GM12864 (cell line): ENCODE measurements around the gene ACACB.

ENCODE experiments used
- DNase-seq: peaks from one replicate; pipeline ENCODE4 v3.0.0-alpha.2; 2011; ENCODE audit warnings: low read depth
- H3K4me3 ChIP-seq: 2 replicates; pipeline ENCODE4 v1.5.1; 2011; ENCODE audit warnings: mild to moderate bottlenecking, low read depth, low read length, control low read depth
- CTCF ChIP-seq: IDR thresholded peaks from 2 replicates; pipeline ENCODE4 v1.5.1; 2011; ENCODE audit warnings: low read depth, mild to moderate bottlenecking, moderate library complexity, low read length, control low read depth, inconsistent platforms; ENCODE audit errors: missing control alignments

ACACB gene

GRCh38 chr12:109115404-109115757, 1.0 kb upstream of the ACACB start:
- H3K4me3 ChIP-seq, result no peak overlapping the region
- DNase-seq, result no peak
- TF ChIP-seq CTCF, result no peak

DNA sequence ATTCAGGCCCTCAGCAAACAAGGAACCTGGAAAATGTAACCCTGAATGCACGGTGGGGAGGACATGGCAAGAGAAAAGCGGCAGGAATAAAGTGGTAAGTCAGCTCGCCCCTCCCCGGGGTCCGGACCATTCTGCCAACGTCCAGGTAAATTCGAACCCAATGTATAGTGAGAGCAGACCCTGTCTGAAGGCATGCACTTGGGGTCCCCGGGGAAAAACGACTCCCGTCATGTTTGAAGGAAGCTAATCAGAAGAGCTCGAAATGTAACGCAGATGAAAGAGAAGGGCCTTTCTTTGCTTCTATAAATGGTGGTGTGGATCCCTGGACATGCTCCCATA, 193 bp downstream of the ACACB start:
- DNase-seq, result no peak
- TF ChIP-seq CTCF, result no peak
- no peak overlapping the region for H3K4me3 ChIP-seq

GRCh38 chr12:109120095-109120494, 3.7 kb downstream of the ACACB start:
- no peak for DNase-seq
- no peak overlapping the region for H3K4me3 ChIP-seq
- no peak for TF ChIP-seq CTCF

DNA sequence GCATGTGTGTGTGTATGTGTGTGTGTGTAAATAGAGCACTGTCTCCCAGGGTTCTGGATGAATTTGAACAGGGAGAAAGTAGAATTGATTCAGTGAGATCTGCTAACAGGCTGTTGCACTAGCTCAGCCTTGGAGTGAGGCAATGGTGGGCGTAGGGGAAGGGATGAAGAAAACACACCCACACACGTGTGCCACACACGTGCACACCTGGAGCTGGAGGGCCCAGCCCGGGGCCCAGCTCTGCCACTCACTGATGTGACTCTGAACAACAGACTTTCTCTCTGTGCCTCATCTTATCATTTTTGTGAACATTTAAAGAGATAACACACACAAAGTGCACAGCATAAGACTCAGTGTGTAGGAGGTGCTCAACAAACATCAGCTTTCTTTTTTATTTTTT, 4.2 kb downstream of the ACACB start:
- no peak for DNase-seq
- no peak overlapping the region for H3K4me3 ChIP-seq
- TF ChIP-seq CTCF, result no peak

DNA sequence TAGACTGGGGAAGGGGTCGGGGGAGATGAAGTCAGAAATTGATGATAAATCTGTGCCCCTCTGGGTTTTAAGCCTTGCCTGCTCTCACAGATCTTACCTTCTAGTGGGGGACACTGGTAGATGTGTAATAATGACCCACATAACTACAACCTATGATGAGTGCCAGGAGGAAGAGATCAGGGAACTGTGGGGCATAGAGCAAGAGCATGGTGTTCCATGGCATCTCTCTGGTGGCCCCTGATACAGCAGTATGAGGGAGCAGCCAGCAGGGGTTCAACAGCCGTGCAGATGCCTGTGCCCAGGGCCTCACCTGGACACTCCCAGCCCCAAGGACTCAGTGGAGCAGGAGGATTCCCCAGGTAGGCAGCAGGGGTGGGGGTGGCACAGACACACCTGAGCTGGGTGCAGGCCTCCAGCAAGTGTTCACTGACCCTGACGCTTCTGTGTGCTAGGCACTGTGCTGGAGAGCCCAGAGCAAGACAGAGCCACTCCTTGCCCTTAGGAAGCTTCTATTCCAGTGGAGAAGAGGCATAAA, 5.0 kb downstream of the ACACB start:
- H3K4me3 ChIP-seq, result no peak overlapping the region
- no peak for DNase-seq
- TF ChIP-seq CTCF, result no peak

DNA sequence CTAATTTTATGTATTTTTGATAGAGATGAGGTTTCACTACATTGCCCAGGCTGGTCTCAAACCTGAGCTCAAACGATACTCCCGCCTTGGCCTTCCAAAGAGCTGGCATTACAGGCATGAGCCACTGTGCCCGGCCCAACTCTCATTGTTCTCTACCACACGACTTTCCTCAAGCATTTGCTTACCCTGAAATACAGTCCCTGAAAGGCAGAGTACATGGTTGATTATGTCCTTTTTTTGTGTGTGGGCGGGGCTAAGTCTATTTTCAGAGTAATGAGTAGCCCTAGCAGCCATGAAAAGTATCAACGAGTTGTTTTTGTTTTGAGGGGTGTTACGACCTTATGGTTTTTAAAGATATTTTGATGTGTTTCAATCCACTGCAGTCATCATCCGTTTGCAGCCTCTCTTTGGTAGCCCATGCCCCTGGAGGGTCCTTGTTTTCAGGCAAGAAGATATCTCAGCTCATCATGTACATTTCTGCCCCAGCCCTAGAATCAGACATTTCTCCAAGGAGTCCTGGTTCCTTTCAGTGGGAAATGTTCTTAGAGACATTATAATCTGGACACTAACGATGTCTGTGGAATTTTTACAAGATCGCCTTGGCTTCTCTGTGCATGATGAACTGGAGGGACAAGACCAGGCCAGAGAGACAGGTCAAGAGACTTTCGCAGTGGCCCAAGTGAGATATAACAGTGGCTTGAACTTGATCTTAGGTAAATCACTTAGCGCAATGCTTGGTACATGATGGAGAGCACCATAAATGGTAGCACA, 8.7 kb downstream of the ACACB start:
- H3K4me3 ChIP-seq, result no peak overlapping the region
- no peak for DNase-seq
- no peak for TF ChIP-seq CTCF

DNA sequence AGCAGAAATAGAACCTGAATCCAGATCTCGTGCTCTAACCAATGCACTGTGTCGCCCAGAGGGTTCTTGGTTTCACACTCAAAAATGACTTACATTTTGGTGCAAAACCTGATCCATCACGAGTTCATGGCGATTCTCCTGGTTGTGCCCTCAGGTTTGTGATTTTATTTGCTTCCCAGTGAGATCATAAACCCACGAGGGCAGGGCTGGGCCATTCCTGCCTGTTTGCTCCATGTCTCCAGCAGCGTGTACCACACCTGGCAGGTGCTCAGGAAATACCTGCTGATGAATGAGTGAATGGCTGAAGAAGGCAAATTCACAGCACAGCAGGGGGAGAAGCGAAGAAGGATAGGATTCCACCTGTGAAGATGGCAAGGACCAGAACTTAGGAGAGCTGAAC, 9.4 kb downstream of the ACACB start:
- no peak for DNase-seq
- no peak for TF ChIP-seq CTCF
- no peak overlapping the region for H3K4me3 ChIP-seq
